Amniotic epithelial cell (primary cell): ENCODE results near the gene CXCL8.
"Not testable (repeated sequence)": the region's sequence is repeated elsewhere in the genome, so short reads cannot be mapped to it uniquely, and the experiment has no call there.

Experiments
- DNase-seq: peaks from one replicate; pipeline ENCODE4 v3.0.0-alpha.2; 2010; ENCODE audit warnings: low read depth

The CXCL8 gene

DNA sequence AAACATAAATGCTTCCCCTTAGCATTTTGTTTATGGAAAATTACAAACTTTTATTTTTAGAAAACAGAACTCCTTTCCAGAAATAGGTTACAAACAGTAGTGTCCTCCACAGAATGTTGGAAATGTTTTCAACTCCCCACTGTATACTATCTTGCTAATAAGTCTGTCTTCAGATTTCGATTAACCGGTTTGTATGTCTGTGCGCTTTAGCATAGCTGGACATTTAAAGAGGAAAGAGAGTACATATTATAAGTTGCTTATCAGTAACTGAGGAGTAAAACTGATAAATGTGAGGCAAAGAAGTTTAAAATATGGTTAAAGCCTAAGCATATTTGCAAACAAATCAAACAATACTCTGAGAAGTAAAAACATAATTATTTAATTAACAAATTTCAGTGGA is 3.4 kb downstream of the CXCL8 start:
- no peak for DNase-seq

DNA sequence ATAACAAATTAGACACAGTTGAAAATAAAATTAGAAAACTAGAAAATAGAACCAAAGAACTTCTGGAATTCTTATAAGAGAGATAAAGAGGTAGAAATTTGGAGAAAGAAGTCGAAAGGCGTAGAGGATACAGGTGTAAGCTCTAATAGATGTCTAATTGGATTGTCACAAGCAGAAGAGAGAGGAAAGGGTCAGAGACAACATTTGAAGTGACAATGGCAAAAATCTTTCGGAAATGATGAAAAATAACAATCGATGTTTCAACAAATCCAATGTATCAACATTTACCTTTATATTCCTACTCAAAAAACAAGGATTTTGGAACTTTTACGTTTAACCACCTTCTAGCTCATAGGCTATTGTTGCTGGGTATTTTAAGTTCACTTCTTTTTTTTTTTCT is 3.8 kb downstream of the CXCL8 start:
- no peak for DNase-seq

DNA sequence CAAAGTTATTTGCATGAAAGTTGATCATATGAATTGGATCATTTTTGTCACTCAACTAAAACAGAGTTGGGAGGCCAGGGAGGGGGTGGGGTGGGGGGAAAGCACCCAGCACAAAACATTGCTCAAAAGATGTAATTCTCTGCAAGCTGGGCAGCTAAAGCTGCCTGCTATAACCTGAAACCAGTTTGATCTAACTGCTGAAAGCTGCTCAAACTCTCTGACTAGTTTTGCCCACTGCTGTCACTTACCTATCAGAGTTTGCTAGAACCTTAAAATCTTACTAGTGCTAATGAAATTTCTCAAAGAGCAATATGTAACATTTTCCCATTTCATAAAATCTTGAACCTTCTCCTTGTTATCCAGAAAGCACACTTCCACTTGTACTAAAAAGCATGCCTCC is 10.4 kb downstream of the CXCL8 start:
- no peak for DNase-seq

DNA sequence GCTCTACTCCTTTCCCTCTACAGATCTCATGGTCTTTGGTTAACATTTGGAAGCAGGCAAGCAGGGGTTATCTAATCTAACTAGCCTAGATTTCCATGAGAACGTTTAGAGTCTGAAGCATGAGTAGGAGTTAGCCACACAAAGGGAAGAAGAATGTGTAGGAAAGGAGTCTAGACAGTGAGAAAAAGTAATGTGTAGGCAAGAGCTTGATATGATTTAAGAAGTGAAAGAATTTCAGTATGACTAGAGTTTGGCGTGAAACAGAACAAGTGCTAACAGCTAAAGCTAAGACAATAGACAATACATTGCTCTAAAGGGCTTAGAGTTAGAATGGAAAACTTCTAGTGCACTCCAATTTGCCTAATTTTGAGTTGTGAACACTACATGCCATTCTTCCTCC is 10.8 kb downstream of the CXCL8 start:
- peak; percentile 91 for DNase-seq

DNA sequence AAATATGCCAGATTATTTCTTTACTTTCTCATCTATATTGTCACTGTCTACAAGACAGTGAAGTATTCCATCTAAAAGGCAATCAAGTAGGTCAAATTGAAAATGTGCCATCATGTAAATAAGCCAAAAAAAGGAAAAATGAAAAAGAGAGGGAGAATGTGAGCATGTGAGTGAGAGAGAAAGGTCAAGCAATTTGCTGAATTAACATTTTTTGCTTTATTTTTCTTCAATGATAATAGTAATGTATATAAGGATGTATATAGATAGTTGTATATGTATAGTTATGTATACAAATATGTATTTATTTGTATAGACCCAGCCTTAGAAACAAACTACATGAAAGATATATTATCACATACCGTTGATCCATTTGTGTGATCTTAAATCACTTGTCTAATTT is 11.5 kb downstream of the CXCL8 start:
- no peak for DNase-seq

DNA sequence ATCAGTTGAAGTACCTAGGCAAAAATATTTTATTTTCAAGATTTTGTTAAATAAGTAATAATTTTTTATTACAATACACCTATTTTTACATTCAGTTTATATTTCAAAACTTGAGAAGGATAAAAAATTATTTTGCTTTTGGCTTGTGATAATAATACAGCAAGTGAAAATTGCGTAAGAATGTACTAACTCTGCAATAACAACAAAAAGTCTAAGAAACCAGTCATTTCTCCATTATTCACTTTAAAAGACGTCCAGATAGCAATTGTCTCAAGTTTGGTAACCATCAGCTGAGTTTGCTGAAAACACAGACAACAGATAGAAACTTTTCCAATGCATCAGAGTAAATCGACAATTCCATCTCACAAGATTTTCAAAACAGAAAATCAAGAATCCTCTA is 12.1 kb downstream of the CXCL8 start:
- DNase-seq, result peak; percentile 68

DNA sequence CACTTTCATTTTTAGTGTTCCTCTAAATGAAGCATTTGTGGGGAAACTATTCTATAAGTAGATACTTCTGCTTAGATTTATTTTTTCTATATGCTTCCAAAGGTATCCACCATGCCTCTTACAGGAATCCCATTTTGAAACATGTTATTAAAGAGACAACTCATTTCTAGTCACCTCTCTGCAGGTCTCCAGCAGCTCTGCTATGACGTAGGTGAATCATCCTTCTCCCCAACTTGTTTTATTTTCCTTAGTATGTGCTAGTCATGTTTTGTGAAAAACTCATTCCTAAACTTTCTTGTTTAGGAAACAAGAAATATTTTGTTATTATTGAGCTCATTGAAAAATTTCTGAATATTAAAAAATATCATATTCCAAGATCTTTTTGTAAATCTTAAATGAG is 12.8 kb downstream of the CXCL8 start:
- DNase-seq, result no peak

DNA sequence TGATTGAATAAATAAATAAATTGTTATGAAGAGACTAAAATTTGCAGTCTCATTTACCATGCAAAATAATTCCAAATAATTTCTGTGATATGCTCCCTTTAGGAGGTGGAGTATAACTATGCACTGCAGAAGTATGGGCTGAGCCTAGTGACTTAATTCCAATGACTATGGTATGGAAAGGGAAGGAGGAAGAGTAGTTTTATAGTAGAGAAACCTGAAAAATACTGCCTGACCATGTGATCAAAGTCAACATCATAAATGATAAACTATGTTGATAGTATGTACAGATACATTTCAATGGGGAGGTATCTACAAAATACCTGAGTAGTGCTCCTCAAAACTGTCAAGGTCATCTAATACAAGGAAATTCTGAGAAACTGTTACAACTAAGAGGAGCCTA is 14.6 kb downstream of the CXCL8 start:
- no peak for DNase-seq

DNA sequence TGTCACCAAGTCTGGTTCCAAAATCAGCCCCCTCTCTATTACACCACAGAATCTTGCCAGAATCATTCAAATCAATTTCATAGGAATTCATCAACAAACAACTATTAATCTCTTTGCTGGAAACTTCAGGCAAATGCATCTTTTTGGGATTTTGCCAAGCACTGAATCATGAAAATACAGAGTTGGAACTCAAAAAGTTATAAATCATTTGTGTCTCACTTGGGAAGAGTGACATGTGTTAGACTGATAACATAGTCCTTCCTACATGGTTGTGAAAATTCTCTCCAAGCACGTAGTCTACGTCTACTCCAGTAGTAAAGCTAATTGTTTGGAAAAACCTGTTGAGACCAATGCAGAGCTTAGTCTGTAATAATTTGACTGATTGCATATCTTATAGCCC is 19.0 kb downstream of the CXCL8 start:
- peak; percentile 32 for DNase-seq

DNA sequence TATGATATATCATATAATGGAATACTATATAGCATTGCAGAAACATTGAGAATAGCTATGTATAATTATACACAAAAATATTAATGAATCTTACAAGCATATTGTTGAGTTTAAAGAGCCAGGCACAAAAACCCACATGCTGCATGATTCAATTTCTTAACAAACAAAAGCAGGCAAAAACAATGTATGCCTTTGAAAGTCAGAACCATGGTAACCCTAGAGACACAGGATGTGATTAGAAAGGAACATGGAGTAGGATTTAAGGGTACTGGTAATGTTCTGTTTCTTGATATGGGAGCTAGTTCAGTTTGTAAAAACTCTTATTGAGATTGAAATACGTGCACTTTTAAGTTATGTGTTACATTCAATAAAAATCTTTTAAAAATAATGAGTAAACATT is 21.5 kb downstream of the CXCL8 start:
- no peak for DNase-seq

DNA sequence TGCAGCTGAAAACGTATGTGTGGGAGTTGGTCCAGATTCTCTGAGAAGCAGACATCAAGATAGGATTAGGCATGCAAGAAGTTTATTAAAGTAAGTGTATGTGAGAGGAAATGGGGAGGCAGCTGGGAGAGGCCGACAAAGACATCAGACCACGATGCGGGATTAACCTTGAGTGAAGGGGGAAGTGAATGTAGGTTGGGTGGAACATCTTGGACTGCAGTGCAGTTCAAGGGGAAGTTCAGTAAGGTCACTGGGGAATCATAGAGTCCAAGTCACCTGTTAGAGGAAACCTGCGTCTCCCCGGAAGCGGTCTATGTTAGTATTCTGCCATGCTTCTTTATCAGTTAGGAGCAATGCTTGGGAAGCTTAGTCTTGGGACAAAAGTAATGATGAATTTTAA is 22.0 kb downstream of the CXCL8 start:
- DNase-seq, result no peak

DNA sequence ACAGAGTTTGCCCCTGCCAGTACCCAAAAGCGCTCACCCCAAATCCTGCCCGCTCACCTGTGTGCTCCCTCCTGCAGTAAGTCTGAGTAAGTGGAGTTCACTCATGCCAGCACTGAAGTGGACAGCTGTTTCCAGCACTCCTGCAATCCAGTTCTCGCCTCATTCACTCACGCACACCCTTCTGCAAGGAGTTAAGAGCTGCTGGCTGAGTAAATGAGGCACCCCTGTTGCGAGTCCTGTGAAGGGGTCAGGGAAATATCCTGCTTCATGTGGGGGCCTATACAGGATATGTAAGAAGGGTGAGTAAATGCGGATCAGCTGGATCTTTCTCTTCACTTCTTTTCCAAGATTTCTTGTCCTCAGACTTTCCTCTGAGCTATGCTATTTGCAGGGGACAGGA is 23.5 kb downstream of the CXCL8 start:
- no peak for DNase-seq

DNA sequence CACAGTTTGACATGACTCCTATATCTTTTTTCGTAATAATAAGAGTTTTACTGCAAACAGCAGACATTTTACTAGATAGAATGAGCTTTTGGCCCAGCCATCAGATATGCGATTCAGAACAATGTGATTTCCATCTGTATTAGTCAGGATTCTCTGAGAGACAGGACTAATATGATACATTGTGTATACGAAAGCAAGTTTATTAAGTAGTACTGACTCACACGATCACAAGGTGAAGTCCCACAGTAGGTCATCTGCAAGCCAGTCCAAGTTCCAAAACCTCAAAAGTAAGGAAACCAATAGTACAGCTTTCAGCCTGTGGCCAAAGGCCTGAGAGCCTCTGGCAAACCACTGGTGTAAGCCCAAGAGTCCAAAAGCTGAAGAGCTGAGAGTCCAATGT is 24.1 kb downstream of the CXCL8 start:
- peak; percentile 59 for DNase-seq

DNA sequence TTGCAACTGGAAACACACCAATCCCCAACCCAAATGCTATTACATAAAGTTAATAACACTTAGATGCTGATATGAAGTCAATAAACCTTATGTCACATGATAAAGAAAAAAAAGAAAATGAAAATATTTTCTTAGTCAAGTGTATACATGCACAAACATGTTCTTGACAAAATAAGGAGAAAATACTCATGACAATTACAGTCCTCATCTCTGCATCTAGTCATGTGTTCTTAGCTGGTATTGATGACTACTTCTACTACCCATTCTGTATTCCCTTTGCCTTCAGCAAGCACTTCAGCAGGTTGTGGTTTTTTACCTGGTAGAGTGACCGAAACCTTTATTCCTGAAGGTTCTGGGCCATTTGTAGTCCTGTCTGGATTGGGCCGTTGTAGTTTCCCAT is 24.9 kb downstream of the CXCL8 start:
- no peak for DNase-seq

DNA sequence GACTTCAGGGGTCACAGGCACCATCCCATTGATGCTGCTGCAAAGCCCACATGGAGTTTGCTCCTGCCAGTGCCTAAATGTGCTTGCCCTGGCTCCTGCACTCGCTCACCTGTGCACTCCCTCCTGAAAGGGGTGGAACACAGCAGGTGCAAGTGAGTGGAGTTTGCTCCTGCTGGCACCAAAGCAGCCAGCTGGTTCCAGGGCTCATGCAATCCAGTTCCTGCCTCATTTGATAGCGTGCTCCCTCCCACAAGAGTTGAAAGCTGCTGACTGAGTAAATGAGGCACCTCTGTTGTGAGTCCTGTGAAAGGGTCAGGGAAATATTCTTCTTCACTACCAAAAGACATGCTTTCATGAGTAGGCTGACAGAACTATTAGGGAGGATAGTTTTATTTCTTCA is 30.5 kb downstream of the CXCL8 start:
- DNase-seq, result no peak

DNA sequence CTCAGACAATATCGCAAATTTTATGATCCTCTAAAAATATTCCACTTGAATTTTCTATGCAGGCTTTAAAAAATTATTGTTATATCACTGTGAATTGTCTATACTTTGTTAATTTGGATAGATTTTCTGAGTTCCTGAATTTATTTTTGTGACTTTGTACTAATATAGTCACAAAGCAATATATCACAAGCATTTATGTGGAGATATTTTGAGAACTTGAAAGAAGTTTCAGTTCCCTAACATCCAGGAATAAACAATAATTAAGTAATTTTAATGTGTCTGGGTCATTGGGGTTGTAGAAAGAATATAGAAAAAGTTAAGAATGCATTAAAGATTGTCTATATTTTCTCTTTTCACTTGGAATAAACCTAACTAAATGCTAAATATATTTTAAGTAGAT is 32.0 kb downstream of the CXCL8 start:
- no peak for DNase-seq

DNA sequence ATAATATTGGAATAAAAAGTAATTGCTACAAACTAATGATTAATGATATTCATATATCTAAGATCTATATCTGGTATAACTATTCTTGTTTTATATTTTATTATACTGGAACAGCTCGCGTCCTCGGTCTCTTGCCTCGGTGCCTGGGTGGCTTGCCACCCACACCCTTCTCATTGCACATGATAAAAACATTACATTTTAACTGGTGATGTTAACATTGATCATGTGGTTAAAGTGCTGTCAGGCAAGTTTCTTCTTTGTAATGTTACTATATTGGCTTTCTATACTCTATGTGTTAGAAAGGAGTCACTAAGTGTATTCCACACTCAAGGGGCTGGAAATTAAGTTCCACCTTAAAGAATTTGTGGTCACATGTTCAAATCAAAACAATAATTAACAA is 34.0 kb downstream of the CXCL8 start:
- DNase-seq, result not testable (repeated sequence)

DNA sequence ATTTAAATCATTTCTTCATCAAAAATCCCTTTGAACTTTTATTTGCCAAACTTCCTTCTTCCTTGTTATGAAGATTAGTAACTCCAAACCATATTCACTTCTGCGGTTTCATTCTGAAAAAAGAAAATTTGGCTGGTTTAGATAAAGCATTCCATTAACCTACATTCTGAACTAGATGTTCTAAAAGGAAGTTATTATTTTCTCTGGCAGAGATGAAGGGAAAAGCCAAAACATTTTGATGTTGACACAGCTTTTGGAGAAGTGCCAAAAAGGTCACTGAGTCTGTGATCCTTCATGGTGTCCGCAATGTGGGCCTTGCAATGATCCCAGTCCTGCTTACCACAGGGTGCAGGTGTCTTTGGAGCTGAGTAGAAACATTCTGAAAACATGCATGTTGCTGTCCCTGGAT is 36.0 kb downstream of the CXCL8 start:
- DNase-seq, result peak; percentile 96

DNA sequence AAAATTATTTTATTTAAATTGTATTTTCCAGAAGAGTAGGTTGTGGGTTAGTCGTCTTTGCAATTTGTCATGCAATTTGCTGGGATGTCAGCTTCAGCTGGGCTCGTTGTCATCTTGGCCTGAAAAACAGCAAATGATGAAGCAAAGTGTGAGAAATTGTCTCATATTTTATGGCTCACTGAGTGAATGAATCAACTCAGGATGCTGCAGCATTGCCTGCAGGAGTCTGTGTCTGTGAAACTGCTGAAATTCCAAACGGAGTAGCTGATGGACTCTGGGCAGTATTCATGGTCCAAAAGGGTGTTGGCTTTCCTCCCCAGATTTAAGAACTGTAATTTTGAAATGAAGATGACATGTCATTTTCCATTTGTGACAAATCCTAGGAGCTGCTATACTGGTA is 37.2 kb downstream of the CXCL8 start:
- peak; percentile 64 for DNase-seq

DNA sequence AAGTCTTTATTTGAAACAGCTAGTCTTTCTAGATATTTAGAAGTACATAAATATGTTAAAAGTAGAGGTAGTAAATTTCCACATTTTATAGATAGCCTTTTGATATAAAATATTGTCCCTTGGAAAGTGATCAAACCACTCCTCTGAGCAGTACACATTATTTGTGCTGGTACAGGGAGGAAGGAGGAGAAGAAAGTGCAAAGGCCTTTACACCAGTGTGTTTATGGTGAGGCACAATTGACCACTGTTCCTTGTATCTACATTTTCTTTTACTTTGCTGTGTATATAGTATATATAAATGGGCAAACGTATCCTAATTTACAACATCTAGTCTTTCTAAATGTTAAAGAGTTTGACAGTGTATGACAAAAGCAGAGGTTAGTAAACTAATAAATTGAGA is 39.9 kb downstream of the CXCL8 start:
- DNase-seq, result no peak

DNA sequence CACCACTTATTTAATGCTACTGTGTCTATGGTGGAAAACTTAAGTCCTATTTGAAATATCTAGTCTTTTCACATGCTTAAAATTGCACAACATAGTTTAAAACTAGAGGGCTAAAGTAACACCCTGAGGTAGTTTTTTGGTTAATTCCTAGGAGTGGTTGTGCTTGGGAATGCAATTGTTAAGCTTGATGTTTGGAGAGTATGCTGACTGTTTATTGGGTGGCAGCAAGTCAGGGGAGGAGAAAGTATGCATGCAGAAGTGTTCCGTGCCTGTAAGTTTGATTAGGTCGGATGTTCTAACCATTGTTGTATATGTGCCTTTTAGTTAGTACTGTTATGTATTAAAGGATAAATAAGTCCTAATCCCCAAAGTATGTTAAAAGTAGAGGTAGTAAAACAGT is 40.5 kb downstream of the CXCL8 start:
- DNase-seq, result no peak

DNA sequence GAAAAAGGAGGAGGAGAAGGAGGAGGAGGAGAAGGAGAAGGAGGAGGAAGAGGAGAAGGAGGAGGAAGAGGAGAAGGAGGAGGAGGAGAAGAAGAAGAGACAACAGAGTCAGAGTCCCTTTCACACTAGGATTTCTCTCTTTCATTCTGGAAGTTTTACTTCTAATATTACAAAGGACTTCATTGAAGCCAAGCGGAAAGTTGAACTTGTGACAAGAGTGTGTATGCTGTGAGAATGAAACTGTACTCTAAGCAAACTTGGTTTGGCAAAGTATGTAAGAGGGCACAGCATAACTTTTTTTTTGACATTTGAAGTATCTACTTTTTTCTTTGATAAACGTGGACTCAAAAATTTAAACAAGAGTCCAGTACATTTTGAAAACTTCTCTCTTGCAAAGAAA is 48.0 kb downstream of the CXCL8 start:
- DNase-seq, result no peak
